Measurements from ENCODE around the gene RBMS1.

DNA sequence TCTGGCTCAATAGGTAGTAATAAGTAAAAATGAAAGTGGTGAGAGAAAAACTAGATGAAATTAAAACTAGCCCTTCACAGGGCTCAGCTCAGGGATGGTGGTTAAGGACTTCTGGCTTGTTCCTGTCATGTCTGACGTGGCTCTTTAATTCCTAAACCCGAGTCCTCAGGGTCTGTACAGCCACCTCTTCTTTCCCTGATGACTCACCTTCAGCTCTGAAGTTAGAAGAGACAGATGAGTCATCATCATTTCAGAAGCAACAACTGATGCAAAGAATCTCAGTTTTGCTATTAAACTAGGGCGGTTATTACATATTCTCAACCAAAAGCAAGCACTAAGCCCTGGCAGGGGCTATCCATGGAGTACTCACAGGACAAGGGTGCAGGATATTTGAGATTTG lies 269.5 kb downstream of the RBMS1 start:
- TF ChIP-seq, protein P1, sequence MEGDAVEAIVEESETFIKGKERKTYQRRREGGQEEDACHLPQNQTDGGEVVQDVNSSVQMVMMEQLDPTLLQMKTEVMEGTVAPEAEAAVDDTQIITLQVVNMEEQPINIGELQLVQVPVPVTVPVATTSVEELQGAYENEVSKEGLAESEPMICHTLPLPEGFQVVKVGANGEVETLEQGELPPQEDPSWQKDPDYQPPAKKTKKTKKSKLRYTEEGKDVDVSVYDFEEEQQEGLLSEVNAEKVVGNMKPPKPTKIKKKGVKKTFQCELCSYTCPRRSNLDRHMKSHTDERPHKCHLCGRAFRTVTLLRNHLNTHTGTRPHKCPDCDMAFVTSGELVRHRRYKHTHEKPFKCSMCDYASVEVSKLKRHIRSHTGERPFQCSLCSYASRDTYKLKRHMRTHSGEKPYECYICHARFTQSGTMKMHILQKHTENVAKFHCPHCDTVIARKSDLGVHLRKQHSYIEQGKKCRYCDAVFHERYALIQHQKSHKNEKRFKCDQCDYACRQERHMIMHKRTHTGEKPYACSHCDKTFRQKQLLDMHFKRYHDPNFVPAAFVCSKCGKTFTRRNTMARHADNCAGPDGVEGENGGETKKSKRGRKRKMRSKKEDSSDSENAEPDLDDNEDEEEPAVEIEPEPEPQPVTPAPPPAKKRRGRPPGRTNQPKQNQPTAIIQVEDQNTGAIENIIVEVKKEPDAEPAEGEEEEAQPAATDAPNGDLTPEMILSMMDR (IDR thresholded peaks at IDR 0.05; ENCODE audit: low read depth, low read length): no peak
- TF ChIP-seq EZH2phosphoT487 (IDR thresholded peaks at IDR 0.05; ENCODE audit: low read depth): no peak

Data from OCI-LY3 (cell line).